ENCODE data around the gene SNAPC4.

The SNAPC4 gene

DNA sequence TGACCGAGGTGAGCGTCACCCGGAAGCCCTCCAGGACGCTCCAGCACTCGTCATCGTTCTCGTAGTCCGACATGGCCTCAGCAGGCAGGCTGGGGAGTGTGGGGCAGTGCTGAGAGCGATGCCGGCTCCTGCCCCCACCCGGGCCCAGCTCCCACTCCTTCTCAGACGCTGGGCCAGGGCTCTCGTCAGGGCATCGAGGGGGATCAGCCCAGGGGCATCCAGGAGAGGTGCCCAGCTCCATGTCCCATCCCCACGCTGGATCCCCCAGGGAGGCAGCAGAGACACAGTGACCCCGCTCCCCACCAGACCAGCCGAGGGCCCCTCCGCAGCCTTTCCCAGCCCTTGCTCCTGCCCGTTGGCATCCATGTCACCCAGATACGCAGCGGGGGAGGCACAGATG is 28.0 kb downstream of the SNAPC4 start:
- TF ChIP-seq TEAD4 (IDR thresholded peaks at IDR 0.05) = no peak
- no peak for TF ChIP-seq ZBTB7A (IDR thresholded peaks at IDR 0.05; ENCODE audit: low read depth)
- no peak for TF ChIP-seq RAD21 (IDR thresholded peaks at IDR 0.05; ENCODE audit: low read depth)
- TF ChIP-seq CEBPB (IDR thresholded peaks at IDR 0.05) = no peak
- no peak for TF ChIP-seq EGR1 (IDR thresholded peaks at IDR 0.05)
- no peak for TF ChIP-seq TCF12 (IDR thresholded peaks at IDR 0.05; ENCODE audit: low read depth)
- no peak for TF ChIP-seq TAF1 (IDR thresholded peaks at IDR 0.05; ENCODE audit: low read depth)
- no peak for TF ChIP-seq EP300 (IDR thresholded peaks at IDR 0.05; ENCODE audit: borderline replicate concordance)
- TF ChIP-seq NFIC (IDR thresholded peaks at IDR 0.05) = no peak
- TF ChIP-seq YY1 (IDR thresholded peaks at IDR 0.05; ENCODE audit: low read depth) = no peak
- TF ChIP-seq FOXM1 (IDR thresholded peaks at IDR 0.05; ENCODE audit: borderline replicate concordance, low read depth) = no peak
- TF ChIP-seq CREB1 (IDR thresholded peaks at IDR 0.05; ENCODE audit: low read depth) = no peak

DNA sequence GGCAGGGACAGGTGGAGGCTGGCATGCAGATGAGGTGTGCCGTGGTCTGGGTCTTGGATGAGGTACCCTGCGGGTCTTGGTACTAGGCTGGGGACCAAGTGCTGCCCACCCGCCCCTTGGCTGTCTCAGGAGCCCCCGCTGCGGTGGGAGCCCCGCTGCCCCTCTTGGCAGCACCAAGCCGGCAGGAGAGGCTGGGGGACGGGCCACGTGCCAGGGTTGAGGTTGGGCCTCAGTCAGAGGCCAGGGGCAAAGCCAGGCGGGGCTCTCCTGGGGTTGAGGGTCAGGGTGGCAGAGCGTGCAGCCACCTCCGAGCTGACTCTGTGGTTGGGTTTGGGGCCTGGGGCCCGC is 28.5 kb downstream of the SNAPC4 start:
- TF ChIP-seq EP300 (IDR thresholded peaks at IDR 0.05; ENCODE audit: borderline replicate concordance) (no peak), NFIC (IDR thresholded peaks at IDR 0.05) (no peak), CEBPB (IDR thresholded peaks at IDR 0.05) (no peak), ZBTB7A (IDR thresholded peaks at IDR 0.05; ENCODE audit: low read depth) (no peak), FOXM1 (IDR thresholded peaks at IDR 0.05; ENCODE audit: borderline replicate concordance, low read depth) (no peak), RAD21 (IDR thresholded peaks at IDR 0.05; ENCODE audit: low read depth) (no peak)
- TF ChIP-seq, protein P1, sequence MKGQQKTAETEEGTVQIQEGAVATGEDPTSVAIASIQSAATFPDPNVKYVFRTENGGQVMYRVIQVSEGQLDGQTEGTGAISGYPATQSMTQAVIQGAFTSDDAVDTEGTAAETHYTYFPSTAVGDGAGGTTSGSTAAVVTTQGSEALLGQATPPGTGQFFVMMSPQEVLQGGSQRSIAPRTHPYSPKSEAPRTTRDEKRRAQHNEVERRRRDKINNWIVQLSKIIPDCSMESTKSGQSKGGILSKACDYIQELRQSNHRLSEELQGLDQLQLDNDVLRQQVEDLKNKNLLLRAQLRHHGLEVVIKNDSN (IDR thresholded peaks at IDR 0.05) = no peak
- TF ChIP-seq, protein P2, sequence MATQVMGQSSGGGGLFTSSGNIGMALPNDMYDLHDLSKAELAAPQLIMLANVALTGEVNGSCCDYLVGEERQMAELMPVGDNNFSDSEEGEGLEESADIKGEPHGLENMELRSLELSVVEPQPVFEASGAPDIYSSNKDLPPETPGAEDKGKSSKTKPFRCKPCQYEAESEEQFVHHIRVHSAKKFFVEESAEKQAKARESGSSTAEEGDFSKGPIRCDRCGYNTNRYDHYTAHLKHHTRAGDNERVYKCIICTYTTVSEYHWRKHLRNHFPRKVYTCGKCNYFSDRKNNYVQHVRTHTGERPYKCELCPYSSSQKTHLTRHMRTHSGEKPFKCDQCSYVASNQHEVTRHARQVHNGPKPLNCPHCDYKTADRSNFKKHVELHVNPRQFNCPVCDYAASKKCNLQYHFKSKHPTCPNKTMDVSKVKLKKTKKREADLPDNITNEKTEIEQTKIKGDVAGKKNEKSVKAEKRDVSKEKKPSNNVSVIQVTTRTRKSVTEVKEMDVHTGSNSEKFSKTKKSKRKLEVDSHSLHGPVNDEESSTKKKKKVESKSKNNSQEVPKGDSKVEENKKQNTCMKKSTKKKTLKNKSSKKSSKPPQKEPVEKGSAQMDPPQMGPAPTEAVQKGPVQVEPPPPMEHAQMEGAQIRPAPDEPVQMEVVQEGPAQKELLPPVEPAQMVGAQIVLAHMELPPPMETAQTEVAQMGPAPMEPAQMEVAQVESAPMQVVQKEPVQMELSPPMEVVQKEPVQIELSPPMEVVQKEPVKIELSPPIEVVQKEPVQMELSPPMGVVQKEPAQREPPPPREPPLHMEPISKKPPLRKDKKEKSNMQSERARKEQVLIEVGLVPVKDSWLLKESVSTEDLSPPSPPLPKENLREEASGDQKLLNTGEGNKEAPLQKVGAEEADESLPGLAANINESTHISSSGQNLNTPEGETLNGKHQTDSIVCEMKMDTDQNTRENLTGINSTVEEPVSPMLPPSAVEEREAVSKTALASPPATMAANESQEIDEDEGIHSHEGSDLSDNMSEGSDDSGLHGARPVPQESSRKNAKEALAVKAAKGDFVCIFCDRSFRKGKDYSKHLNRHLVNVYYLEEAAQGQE (IDR thresholded peaks at IDR 0.05; ENCODE audit: low read depth) = no peak
- TF ChIP-seq, protein P3, sequence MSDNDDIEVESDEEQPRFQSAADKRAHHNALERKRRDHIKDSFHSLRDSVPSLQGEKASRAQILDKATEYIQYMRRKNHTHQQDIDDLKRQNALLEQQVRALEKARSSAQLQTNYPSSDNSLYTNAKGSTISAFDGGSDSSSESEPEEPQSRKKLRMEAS (IDR thresholded peaks at IDR 0.05) = no peak

DNA sequence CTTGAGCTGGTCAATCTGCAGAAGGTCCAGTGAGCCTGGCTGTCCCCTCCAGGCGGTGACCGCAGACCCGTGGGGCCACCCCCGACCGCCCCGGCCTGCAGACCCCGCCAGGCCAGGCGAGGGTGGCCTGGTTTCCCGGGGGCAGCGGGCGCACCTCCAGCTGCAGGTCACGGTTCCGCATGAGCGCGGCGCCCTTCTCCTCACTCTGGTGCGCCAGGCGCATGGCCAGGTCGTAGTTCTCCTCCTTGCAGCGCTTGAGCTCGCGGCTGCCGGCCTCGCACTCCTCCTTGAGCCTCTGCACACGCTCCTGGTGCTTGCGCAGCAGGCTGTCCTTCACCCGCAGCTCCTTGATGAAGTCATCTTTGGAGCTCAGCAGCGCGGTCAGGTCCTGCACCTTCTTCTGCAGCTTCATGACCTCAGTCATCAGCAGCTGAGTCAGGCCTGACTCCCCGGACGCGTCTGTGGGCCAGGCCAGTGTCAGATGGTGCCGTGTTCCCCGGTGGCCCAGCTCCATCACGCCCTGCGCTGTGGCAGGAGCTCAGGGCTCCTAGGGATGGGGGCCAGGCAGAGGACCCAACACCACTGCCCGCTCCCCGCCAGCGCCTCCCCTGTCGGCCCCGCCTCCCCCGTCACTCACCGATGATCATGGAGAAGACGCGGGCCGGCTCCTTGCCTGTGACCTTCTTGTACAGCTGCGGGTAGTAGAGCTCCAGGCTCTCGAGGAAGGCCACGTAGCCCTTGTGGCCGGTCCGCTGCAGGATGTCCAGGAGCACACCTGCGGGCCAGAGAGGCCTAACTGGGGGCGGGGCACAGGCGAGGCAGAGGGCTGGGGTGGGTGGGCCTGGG is 29.1 kb downstream of the SNAPC4 start:
- TF ChIP-seq, protein P3 (IDR thresholded peaks at IDR 0.05) = no peak
- TF ChIP-seq TEAD4 (IDR thresholded peaks at IDR 0.05) (no peak), FOXM1 (IDR thresholded peaks at IDR 0.05; ENCODE audit: borderline replicate concordance, low read depth) (no peak), CEBPB (IDR thresholded peaks at IDR 0.05) (no peak), ZBTB7A (IDR thresholded peaks at IDR 0.05; ENCODE audit: low read depth) (no peak), NFIC (IDR thresholded peaks at IDR 0.05) (no peak), TCF12 (IDR thresholded peaks at IDR 0.05; ENCODE audit: low read depth) (no peak)
- TF ChIP-seq, protein P1 (IDR thresholded peaks at IDR 0.05) = no peak

DNA sequence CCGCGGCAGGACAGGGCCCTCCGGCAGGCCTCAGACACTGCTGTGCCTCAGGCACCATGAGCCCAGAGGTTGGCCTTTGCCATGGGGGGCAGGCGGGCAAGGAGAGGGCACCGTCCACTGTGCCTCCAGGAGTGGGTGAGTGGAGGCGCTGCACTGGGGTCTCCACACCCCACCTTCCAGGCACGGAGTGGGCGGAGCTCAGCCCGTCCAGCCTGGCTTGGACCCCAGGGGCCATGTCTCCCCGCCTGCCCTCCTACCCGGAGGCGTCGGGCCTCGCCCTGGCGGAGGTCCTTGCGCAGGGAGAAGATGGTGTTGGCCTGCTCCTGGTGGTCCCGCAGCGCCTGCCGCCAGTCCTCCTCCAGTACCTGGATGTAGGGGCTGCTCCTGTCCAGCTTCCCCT is 29.9 kb downstream of the SNAPC4 start:
- no peak for TF ChIP-seq ZBTB7A (IDR thresholded peaks at IDR 0.05; ENCODE audit: low read depth)
- no peak for TF ChIP-seq TCF12 (IDR thresholded peaks at IDR 0.05; ENCODE audit: low read depth)
- no peak for TF ChIP-seq RAD21 (IDR thresholded peaks at IDR 0.05; ENCODE audit: low read depth)
- TF ChIP-seq, protein P2 (IDR thresholded peaks at IDR 0.05; ENCODE audit: low read depth) = no peak
- no peak for TF ChIP-seq FOXM1 (IDR thresholded peaks at IDR 0.05; ENCODE audit: borderline replicate concordance, low read depth)
- no peak for TF ChIP-seq TEAD4 (IDR thresholded peaks at IDR 0.05)
- TF ChIP-seq CEBPB (IDR thresholded peaks at IDR 0.05) = no peak
- TF ChIP-seq NFIC (IDR thresholded peaks at IDR 0.05) = no peak
- no peak for TF ChIP-seq EGR1 (IDR thresholded peaks at IDR 0.05)
- TF ChIP-seq TAF1 (IDR thresholded peaks at IDR 0.05; ENCODE audit: low read depth) = no peak
- no peak for TF ChIP-seq EP300 (IDR thresholded peaks at IDR 0.05; ENCODE audit: borderline replicate concordance)
- TF ChIP-seq YY1 (IDR thresholded peaks at IDR 0.05; ENCODE audit: low read depth) = no peak
- TF ChIP-seq, protein P1 (IDR thresholded peaks at IDR 0.05) = no peak
- TF ChIP-seq, protein P3 (IDR thresholded peaks at IDR 0.05) = no peak
- no peak for TF ChIP-seq CREB1 (IDR thresholded peaks at IDR 0.05; ENCODE audit: low read depth)

DNA sequence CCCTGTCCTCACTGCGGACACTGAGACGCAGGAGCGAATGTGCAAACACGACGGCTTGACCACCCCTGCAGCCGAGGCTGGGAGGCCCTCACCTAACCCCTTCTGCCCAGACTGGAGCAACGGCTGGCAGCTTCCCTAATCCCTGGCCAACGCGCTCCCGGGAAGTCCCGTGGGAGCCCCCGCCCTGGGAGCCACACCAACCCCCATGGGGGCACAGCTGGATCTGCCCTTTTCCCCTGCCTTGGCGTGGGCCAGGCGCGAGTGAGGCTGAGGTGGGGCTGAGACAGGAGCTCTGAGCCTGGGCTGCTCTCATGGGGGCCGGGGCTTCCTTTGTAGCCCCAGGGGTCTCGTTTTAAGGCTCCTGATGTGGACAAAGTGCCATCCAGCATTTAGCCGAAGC is 31.8 kb downstream of the SNAPC4 start:
- TF ChIP-seq RAD21 (IDR thresholded peaks at IDR 0.05; ENCODE audit: low read depth) (no peak), TEAD4 (IDR thresholded peaks at IDR 0.05) (no peak), EGR1 (IDR thresholded peaks at IDR 0.05) (no peak), CEBPB (IDR thresholded peaks at IDR 0.05) (no peak), ZBTB7A (IDR thresholded peaks at IDR 0.05; ENCODE audit: low read depth) (no peak), FOXM1 (IDR thresholded peaks at IDR 0.05; ENCODE audit: borderline replicate concordance, low read depth) (no peak), EP300 (IDR thresholded peaks at IDR 0.05; ENCODE audit: borderline replicate concordance) (no peak), CREB1 (IDR thresholded peaks at IDR 0.05; ENCODE audit: low read depth) (no peak), TCF12 (IDR thresholded peaks at IDR 0.05; ENCODE audit: low read depth) (no peak), NFIC (IDR thresholded peaks at IDR 0.05) (no peak), YY1 (IDR thresholded peaks at IDR 0.05; ENCODE audit: low read depth) (no peak), TAF1 (IDR thresholded peaks at IDR 0.05; ENCODE audit: low read depth) (no peak)
- TF ChIP-seq, protein P1 (IDR thresholded peaks at IDR 0.05) = no peak
- TF ChIP-seq, protein P3 (IDR thresholded peaks at IDR 0.05) = no peak
- TF ChIP-seq, protein P2 (IDR thresholded peaks at IDR 0.05; ENCODE audit: low read depth) = no peak
